ENCODE measurements around the gene RFXAP.
A peak's percentile ranks its signal among the peaks of the same experiment; 100 is the strongest.

The RFXAP gene

GRCh38 chr13:36813225-36813624 is 5.8 kb upstream of the RFXAP start:
- DNase-seq (ENCODE audit: low spot score), result no peak
- Histone ChIP-seq H3K27ac (replicated peaks; ENCODE audit: low read length) (no peak overlapping the region), H2BK120ac (ENCODE audit: low read depth, low read length) (no peak overlapping the region), H2BK15ac (ENCODE audit: low read length) (no peak overlapping the region), H3K36me3 (replicated peaks in 1 of 2; ENCODE audit: control insufficient read depth in 2 of 2, insufficient read depth in 2 of 2, low read length in 2 of 2) (no peaks in the 10 kb centered on the region), H2AFZ (ENCODE audit: low read length) (no peak overlapping the region), H3K79me1 (ENCODE audit: low read depth, low read length) (no peaks in the 10 kb centered on the region), H3K9me3 (replicated peaks in 1 of 2; ENCODE audit: control insufficient read depth in 2 of 2, insufficient read depth in 1 of 2, low read depth in 1 of 2, low read length in 2 of 2) (no peaks in the 10 kb centered on the region), H3K18ac (ENCODE audit: low read length) (no peak overlapping the region), H3K4me3 (ENCODE audit: low read length in 2 of 2) (no peak overlapping the region), H3K23ac (ENCODE audit: low read depth, low read length, poor library complexity) (no peak overlapping the region), H3K27me3 (ENCODE audit: control insufficient read depth in 3 of 3, insufficient read depth in 3 of 3, low read depth in 1 of 3, low read length in 3 of 3) (peaks cover 0 to 9% (median 0%) of the 10 kb centered on the region in 3 experiments), H4K8ac (ENCODE audit: low read depth, low read length) (no peak overlapping the region), H3K4me2 (ENCODE audit: insufficient read depth, low read length, poor library complexity, severe bottlenecking) (no peak overlapping the region), H3K14ac (ENCODE audit: low read length) (no peak overlapping the region), H3K4me1 (ENCODE audit: control insufficient read depth in 2 of 2, insufficient read depth in 1 of 2, low read depth in 1 of 2, low read length in 2 of 2) (peaks cover 0 to 5% of the 10 kb centered on the region in 2 donors), H2AK5ac (ENCODE audit: low read depth, low read length) (no peak overlapping the region), H3K9ac (ENCODE audit: low read depth, low read length, poor library complexity) (no peak overlapping the region), H4K91ac (ENCODE audit: low read depth, low read length, poor library complexity) (no peak overlapping the region), H2BK12ac (ENCODE audit: low read length) (no peak overlapping the region), H3K4ac (ENCODE audit: low read length) (no peak overlapping the region), H2BK5ac (ENCODE audit: low read length) (no peak overlapping the region)
- WGBS, 2 donors (ENCODE audit: extremely low coverage in 2 of 2, insufficient read length in 2 of 2, insufficient replicate concordance in 1 of 2), result no CpG with 5 or more reads among the region's 1 CpG

DNA sequence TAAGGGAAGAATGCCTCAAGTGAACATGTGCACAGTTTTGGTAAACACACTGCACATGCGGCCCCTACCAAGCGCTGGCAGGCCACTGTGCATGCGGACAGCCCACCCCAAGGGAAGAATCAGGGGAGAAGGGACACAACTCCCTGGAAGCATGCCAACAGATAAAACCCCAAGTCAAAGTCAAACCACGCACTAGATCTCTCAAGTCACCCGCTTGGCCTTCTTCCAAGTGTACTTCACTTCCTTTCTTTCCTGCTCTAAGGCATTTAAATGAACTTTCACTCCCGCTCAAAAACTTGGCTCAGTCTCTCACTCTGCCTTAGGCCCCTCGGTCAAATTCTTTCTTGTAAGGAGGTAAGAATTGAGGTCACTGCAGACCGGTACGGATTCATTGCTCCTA is 4.6 kb upstream of the RFXAP start:
- Histone ChIP-seq H3K14ac (ENCODE audit: low read length) (no peak overlapping the region), H3K9ac (ENCODE audit: low read depth, low read length, poor library complexity) (no peak overlapping the region), H2BK15ac (ENCODE audit: low read length) (no peak overlapping the region), H2BK12ac (ENCODE audit: low read length) (no peak overlapping the region), H3K79me1 (ENCODE audit: low read depth, low read length) (peaks cover 2% of the 10 kb centered on the region), H2BK5ac (ENCODE audit: low read length) (no peak overlapping the region), H3K27me3 (ENCODE audit: control insufficient read depth in 3 of 3, insufficient read depth in 3 of 3, low read depth in 1 of 3, low read length in 3 of 3) (peaks cover 0 to 9% (median 0%) of the 10 kb centered on the region in 3 experiments), H3K18ac (ENCODE audit: low read length) (no peak overlapping the region), H4K8ac (ENCODE audit: low read depth, low read length) (no peak overlapping the region), H3K9me3 (replicated peaks in 1 of 2; ENCODE audit: control insufficient read depth in 2 of 2, insufficient read depth in 1 of 2, low read depth in 1 of 2, low read length in 2 of 2) (no peaks in the 10 kb centered on the region), H2BK120ac (ENCODE audit: low read depth, low read length) (no peak overlapping the region), H4K91ac (ENCODE audit: low read depth, low read length, poor library complexity) (no peak overlapping the region), H2AFZ (ENCODE audit: low read length) (no peak overlapping the region), H3K36me3 (replicated peaks in 1 of 2; ENCODE audit: control insufficient read depth in 2 of 2, insufficient read depth in 2 of 2, low read length in 2 of 2) (no peaks in the 10 kb centered on the region), H3K27ac (replicated peaks; ENCODE audit: low read length) (no peak overlapping the region), H3K4me2 (ENCODE audit: insufficient read depth, low read length, poor library complexity, severe bottlenecking) (no peak overlapping the region), H2AK5ac (ENCODE audit: low read depth, low read length) (no peak overlapping the region), H3K4me1 (ENCODE audit: control insufficient read depth in 2 of 2, insufficient read depth in 1 of 2, low read depth in 1 of 2, low read length in 2 of 2) (peaks cover 0 to 5% of the 10 kb centered on the region in 2 donors), H3K23ac (ENCODE audit: low read depth, low read length, poor library complexity) (no peak overlapping the region), H3K4ac (ENCODE audit: low read length) (no peak overlapping the region), H3K4me3 (ENCODE audit: low read length in 2 of 2) (no peak overlapping the region)
- WGBS, 2 donors (ENCODE audit: extremely low coverage in 2 of 2, insufficient read length in 2 of 2, insufficient replicate concordance in 1 of 2), result no CpG with 5 or more reads among the region's 9 CpGs
- no peak for DNase-seq (ENCODE audit: low spot score)

GRCh38 chr13:36815062-36815461 is 4.0 kb upstream of the RFXAP start:
- Histone ChIP-seq H3K4ac (ENCODE audit: low read length) (no peak overlapping the region), H2BK12ac (ENCODE audit: low read length) (no peak overlapping the region), H3K27ac (replicated peaks; ENCODE audit: low read length) (no peak overlapping the region), H3K4me2 (ENCODE audit: insufficient read depth, low read length, poor library complexity, severe bottlenecking) (no peak overlapping the region), H2AK5ac (ENCODE audit: low read depth, low read length) (no peak overlapping the region), H2AFZ (ENCODE audit: low read length) (no peak overlapping the region), H3K18ac (ENCODE audit: low read length) (no peak overlapping the region), H3K79me1 (ENCODE audit: low read depth, low read length) (peaks cover 2% of the 10 kb centered on the region), H4K91ac (ENCODE audit: low read depth, low read length, poor library complexity) (no peak overlapping the region), H3K27me3 (ENCODE audit: control insufficient read depth in 3 of 3, insufficient read depth in 3 of 3, low read depth in 1 of 3, low read length in 3 of 3) (peaks cover 0 to 9% (median 0%) of the 10 kb centered on the region in 3 experiments), H2BK120ac (ENCODE audit: low read depth, low read length) (no peak overlapping the region), H3K9me3 (replicated peaks in 1 of 2; ENCODE audit: control insufficient read depth in 2 of 2, insufficient read depth in 1 of 2, low read depth in 1 of 2, low read length in 2 of 2) (no peaks in the 10 kb centered on the region), H2BK5ac (ENCODE audit: low read length) (no peak overlapping the region), H4K8ac (ENCODE audit: low read depth, low read length) (no peak overlapping the region), H2BK15ac (ENCODE audit: low read length) (no peak overlapping the region), H3K4me3 (ENCODE audit: low read length in 2 of 2) (no peak overlapping the region), H3K9ac (ENCODE audit: low read depth, low read length, poor library complexity) (no peak overlapping the region), H3K23ac (ENCODE audit: low read depth, low read length, poor library complexity) (no peak overlapping the region), H3K36me3 (replicated peaks in 1 of 2; ENCODE audit: control insufficient read depth in 2 of 2, insufficient read depth in 2 of 2, low read length in 2 of 2) (no peaks in the 10 kb centered on the region), H3K4me1 (ENCODE audit: control insufficient read depth in 2 of 2, insufficient read depth in 1 of 2, low read depth in 1 of 2, low read length in 2 of 2) (peaks cover 0 to 2% of the 10 kb centered on the region in 2 donors), H3K14ac (ENCODE audit: low read length) (no peak overlapping the region)
- WGBS, 2 donors (ENCODE audit: extremely low coverage in 2 of 2, insufficient read length in 2 of 2, insufficient replicate concordance in 1 of 2), result no CpG with 5 or more reads among the region's 2 CpGs
- no peak for DNase-seq (ENCODE audit: low spot score)

GRCh38 chr13:36817996-36818803 is 822 bp upstream of the RFXAP start:
- H4K91ac ChIP-seq (ENCODE audit: low read depth, low read length, poor library complexity), result no peak overlapping the region
- peak overlapping the region; percentile 98 for H2AFZ ChIP-seq (ENCODE audit: low read length)
- H3K27ac ChIP-seq (replicated peaks; ENCODE audit: low read length), result no peak overlapping the region
- no peak overlapping the region for H3K14ac ChIP-seq (ENCODE audit: low read length)
- H3K4me3 ChIP-seq (ENCODE audit: low read length in 2 of 2), result peak overlapping the region; percentile 75 to 76
- no peak overlapping the region for H3K23ac ChIP-seq (ENCODE audit: low read depth, low read length, poor library complexity)
- no peak overlapping the region for H2BK15ac ChIP-seq (ENCODE audit: low read length)
- WGBS, 2 donors (ENCODE audit: extremely low coverage in 2 of 2, insufficient read length in 2 of 2, insufficient replicate concordance in 1 of 2), result no CpG with 5 or more reads among the region's 12 CpGs
- no peak overlapping the region for H4K8ac ChIP-seq (ENCODE audit: low read depth, low read length)
- no peak overlapping the region for H2BK120ac ChIP-seq (ENCODE audit: low read depth, low read length)
- no peaks in the 10 kb centered on the region for H3K27me3 ChIP-seq (ENCODE audit: control insufficient read depth in 3 of 3, insufficient read depth in 3 of 3, low read depth in 1 of 3, low read length in 3 of 3)
- H3K79me1 ChIP-seq (ENCODE audit: low read depth, low read length), result peaks cover 2% of the 10 kb centered on the region
- peaks cover 0 to 2% of the 10 kb centered on the region in 2 donors for H3K4me1 ChIP-seq (ENCODE audit: control insufficient read depth in 2 of 2, insufficient read depth in 1 of 2, low read depth in 1 of 2, low read length in 2 of 2)
- no peak overlapping the region for H3K4ac ChIP-seq (ENCODE audit: low read length)
- H3K36me3 ChIP-seq (replicated peaks in 1 of 2; ENCODE audit: control insufficient read depth in 2 of 2, insufficient read depth in 2 of 2, low read length in 2 of 2), result peaks cover 0 to 6% of the 10 kb centered on the region in 2 donors
- no peak for DNase-seq (ENCODE audit: low spot score)
- no peak overlapping the region for H3K18ac ChIP-seq (ENCODE audit: low read length)
- H2BK12ac ChIP-seq (ENCODE audit: low read length), result no peak overlapping the region
- no peak overlapping the region for H3K9ac ChIP-seq (ENCODE audit: low read depth, low read length, poor library complexity)
- peak overlapping the region; percentile 59 for H3K4me2 ChIP-seq (ENCODE audit: insufficient read depth, low read length, poor library complexity, severe bottlenecking)
- no peak overlapping the region for H2AK5ac ChIP-seq (ENCODE audit: low read depth, low read length)
- H3K9me3 ChIP-seq (replicated peaks in 1 of 2; ENCODE audit: control insufficient read depth in 2 of 2, insufficient read depth in 1 of 2, low read depth in 1 of 2, low read length in 2 of 2), result no peaks in the 10 kb centered on the region
- no peak overlapping the region for H2BK5ac ChIP-seq (ENCODE audit: low read length)
